GM21360 (cell line): ENCODE data around the gene SCARB2.

ENCODE experiments used
- ATAC-seq: cut with Tn5 transposase; IDR thresholded peaks from one replicate; pipeline ENCODE4 v1.9.1; 2021; ENCODE audit warnings: mild to moderate bottlenecking, moderate library complexity; ENCODE audit not compliant: unreplicated experiment

SCARB2 gene

DNA sequence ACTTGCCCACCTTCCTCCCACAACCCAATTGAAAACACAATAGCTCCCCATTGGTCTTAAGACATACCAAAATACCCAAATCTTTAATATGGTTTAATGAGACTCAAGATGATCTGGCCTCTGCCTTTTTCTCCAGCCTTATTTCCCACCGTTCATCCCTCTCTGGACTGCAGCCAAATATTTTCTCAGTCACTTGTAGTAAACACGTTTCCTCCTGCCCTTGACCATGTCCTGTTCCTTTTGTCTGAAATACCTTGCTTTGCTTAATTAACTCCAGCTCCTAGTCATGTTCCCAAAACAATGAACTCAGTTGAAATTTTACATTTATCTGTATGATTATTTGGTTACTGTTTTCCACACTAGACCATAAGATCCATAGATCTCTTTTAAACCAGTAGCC is 57.0 kb downstream of the SCARB2 start:
- ATAC-seq, result no peak

DNA sequence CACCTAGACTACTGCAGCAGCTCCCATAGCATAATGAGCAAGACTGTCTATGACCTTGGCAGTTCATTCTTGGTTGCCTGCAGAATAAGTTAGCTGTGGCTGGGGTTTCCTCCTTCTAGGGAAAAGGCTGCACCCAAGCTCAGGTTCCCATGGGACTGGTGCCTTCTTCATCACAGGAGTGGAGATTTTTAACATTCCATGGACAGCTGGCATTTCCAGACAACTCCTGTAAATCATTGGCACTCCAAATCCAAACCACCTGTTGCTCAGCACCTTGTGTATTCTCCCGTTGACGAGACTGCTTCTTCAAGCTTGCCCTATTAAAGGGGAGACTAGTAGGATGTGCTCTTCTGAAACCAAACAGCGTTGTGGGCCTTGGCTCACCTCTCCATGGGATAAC is 57.6 kb downstream of the SCARB2 start:
- no peak for ATAC-seq

DNA sequence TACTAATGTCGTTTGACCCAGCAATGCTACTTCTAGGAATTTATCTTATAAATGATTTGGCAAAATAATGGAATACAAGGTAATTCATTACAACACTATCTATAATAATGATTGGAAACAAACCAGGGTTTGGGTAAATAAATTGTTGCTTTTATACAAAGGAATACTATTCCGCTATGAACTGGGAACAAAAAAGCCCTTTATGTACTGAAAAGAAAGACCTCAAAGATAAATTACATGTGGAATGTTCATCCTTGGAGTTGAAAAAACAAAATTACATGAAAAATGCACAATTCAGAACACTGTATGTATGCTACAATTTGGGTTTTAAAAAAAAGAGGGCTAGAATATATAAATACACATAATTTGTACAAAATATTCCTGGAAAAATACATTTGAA is 60.3 kb downstream of the SCARB2 start:
- no peak for ATAC-seq

DNA sequence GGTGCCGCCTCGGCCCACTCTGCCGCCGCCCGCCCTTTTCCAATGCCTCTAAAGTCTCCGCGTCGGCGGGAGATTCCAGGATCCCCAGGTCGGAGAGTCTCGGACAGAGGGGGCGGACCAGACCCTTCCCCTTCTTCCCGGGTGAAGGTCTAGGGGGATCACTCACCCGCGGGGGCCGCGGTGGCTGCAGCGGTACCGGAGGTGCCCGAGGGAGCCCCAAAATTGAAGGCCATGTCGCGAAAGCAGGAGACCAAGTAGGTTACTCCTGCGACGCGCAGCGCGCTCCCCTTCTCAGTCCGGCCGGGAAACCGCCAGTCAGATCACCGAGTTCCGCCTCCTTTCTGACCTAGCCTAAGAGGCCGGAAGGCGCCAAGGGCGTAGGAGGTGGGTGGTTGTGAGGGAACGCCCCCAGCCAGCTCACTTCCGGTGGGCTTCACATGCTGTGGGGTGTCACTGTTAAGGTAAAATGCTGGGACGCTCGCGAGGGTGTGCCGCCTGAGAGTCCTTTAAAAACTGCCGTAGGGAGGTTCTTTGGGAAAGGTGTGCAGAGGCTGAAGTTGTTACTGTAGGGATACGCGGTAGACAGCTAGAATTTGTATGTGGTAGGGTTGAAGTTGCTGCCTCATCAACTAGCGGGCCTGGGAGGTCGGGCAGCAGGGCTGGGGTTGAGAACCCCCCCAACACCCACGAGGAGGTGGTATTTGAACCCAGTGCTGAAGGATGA is 65.3 kb downstream of the SCARB2 start, which contains the start of gene NUP54:
NUP54 (minus strand) TSS at position 256 of the 724 bp plus-strand sequence; CDS start at position 233, 23 bp downstream.
- peak; percentile 97 for ATAC-seq

DNA sequence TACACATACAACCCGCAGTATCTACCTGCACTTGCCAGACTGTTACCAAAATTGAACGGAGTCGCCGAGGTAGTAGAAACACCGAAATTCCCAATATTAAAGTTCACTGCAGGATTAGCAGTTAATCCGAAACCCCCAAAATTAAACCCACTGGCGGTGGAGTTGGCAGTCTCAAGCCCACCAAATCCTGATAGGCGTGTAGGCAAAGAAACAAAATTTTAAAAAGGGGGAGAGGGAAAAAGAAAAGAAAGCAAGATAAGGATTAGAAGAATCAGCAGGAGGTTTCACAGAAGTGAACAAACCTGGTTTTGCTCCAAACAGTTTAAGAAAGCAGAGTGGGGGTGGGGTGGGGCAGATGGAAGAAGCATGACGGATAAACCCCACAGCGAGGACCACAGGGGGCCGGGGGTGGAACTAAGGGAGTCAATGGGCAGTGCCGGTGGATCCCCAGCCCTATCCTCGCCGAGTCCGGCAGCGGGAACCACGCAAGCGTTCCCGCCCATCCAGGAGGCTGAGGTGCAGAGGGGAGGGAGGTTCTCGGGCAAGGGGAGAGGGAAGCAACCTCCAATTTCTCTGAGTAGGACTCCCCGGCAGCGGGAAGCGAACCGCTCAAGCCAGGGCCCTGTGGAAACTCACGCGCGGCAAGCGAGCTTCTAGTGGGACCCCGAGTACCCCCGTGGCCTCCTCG is 66.0 kb downstream of the SCARB2 start:
- peak; percentile 49 for ATAC-seq

DNA sequence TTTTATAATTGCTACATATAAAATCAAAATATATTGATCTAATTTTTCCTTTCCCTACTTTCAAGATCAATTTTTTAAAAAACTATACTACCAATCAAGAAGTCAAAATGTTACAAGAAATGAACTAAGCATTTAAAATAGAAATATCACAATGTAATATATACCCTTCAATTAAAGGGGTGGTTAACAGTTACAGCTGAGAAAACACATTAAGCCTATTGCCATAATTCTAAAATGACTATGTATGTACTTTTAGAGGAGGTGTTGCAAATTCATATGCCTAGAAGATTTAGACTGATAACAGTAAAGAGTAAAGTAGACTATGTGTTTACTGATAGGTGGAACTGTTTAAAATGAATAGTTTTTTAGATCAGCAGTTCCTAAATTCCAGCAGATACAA is 69.1 kb downstream of the SCARB2 start:
- no peak for ATAC-seq

DNA sequence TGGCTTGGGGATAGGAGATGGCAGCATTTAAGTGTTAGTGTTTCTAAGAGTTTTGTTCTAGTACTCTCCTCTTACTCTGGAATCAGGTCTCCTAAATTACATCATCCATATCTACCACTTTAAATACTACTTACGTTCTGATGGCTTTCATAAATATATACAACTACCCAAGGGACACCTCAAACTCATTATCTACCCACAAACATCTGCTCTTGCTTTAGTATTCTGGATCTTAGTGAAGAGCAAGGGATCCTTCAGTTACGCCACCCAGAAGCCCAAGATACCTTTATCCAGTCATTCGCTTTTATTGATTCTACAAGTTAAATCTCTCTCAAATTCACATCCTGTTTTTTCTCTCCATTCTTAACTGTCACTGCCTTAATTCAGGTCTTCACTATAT is 72.4 kb downstream of the SCARB2 start:
- no peak for ATAC-seq

DNA sequence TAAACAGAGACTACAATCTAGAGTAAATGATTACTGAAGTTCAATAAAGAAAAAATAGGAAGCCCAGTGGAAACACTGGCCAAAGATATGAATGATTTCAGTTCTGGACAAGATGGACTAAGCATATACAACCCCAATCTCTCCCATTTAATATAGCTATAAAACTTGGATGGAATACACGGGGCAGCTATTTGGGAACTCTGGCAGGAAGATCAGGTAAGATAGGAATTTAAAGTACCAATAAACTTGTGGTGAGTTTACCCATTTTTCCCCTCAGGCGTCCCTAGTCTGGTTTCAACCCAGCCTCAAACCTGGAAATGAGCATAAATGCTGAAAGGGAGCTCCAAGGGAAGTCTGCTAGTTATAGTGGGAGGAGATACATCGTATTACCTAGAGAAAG is 85.9 kb downstream of the SCARB2 start:
- ATAC-seq, result no peak

DNA sequence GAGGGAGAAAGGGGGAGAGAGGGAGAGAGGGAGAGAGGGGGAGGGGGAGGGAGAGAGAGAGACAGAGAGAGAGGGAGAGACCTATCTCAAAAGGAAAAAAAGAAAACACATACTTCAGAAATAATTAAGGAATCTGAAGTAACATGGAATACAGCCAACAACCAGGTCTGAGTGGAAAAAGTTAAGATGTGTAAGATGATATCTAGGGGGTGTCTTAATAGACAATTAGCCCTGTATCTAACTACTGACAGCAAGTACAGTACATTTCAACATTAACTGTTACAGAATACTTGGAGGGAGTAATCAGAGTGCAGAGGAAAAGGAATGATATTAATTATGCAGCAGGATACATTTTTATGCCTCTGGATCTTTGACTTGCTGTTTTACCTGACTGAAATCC is 87.8 kb downstream of the SCARB2 start:
- ATAC-seq, result no peak

DNA sequence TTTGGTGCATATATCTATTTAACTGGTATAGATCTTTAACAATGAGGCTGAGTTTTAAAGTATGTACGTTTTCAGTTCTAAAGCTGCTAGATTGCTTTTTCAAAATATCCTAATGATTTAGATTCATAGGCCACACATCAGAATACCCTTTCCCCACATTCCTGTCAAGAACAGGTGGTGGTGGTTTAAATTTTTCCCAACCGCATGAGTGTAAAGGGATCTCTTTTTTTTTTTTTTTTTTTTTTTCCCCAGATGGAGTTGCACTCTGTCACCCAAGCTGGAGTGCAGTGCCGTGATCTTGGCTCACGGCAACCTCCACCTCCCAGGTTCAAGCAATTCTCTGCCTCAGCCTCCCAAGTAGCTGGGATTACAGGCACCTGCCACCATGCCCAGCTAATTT is 93.4 kb downstream of the SCARB2 start:
- no peak for ATAC-seq

DNA sequence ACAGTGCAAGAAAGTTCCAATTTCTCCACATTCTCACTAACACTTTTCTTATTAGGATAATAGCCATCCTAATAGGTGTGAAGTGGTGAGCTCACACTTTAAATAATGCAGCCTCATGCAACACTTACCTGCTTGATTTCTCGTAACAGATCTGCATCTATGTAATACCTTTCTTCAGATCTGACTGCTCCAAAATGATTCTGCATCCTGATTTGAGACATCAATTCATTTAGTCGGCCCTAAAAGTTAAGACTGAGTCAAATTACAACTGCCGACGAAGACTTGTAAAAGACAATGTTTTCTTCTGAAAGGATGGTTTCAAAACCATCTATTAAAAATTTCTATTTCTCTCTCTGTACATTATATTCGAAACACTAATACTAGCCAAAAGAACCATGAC is 96.1 kb downstream of the SCARB2 start:
- no peak for ATAC-seq

DNA sequence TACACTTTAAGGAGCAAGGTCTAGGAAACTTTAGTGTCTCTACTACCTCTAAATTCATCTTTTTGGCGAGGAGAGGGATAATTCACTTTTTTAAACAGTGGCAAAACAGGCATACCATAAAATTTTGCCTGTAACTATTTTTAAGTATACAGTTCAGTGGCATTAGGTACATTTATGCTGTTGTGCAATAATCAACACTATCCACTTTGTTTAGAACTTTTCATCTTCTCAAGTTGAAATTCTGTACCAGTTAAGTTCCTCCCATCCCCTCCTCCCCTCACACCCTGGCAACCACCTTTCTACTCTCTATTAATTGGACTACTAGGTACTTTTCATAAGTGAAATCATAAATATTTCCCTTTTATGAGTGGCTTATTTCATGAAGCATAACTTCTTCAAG is 96.8 kb downstream of the SCARB2 start:
- no peak for ATAC-seq
